ENCODE data around the gene USE1.

The USE1 gene

DNA sequence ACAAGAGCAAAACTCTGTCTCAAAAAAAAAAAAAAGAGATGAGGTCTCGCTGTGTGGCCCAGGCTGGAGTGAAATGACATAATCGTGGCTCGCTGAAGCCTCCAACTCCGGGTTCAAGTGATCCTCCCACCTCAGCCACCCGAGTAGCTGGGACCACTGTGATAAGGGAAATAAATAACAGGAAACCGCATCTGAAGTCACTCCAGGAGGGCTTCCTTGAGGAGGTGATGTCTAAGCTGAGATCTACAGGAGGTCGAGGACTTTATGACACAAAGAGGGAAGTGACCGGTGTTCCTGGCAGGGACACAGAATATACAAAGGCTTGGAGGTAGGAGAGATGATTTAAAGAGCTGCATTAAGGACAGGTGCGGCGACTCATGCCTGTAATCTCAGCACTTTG lies 39.5 kb downstream of the USE1 start:
- Histone ChIP-seq H3K14ac (ENCODE audit: low read length) (peak overlapping the region; percentile 37), H3K79me2 (ENCODE audit: control insufficient read depth, insufficient read depth, low read length, poor library complexity) (peaks cover 2% of the 10 kb centered on the region), H3K27me3 (ENCODE audit: insufficient read depth, low read length) (no peaks in the 10 kb centered on the region), H2BK5ac (ENCODE audit: low read depth, low read length, poor library complexity) (no peak overlapping the region), H3K27ac (ENCODE audit: low read depth, low read length) (no peak overlapping the region), H3K36me3 (ENCODE audit: control insufficient read depth in 1 of 2, insufficient read depth in 2 of 2, low read length in 2 of 2) (peaks cover 8 to 9% of the 10 kb centered on the region in 2 experiments), H4K91ac (ENCODE audit: low read depth, low read length) (no peak overlapping the region), H2AK5ac (ENCODE audit: low read length) (peak overlapping the region; percentile 64), H3K23ac (ENCODE audit: low read length) (no peak overlapping the region), H2BK120ac (ENCODE audit: insufficient read depth, low read length, poor library complexity) (peak overlapping the region; percentile 20), H3K4me1 (ENCODE audit: control insufficient read depth in 1 of 2, insufficient read depth in 2 of 2, low read length in 2 of 2) (peaks cover 7 to 15% of the 10 kb centered on the region in 2 experiments), H3K4ac (ENCODE audit: low read depth, low read length) (no peak overlapping the region), H2BK12ac (ENCODE audit: low read length) (peak overlapping the region; percentile 71), H3K4me2 (ENCODE audit: low read length) (no peak overlapping the region), H3K9ac (ENCODE audit: low read length) (no peak overlapping the region), H4K12ac (ENCODE audit: low read depth, low read length) (no peak overlapping the region), H3K79me1 (ENCODE audit: low read length) (peaks cover 14% of the 10 kb centered on the region), H4K8ac (ENCODE audit: low read depth, low read length) (no peak overlapping the region), H3K9me3 (ENCODE audit: insufficient read depth, low read depth, low read length) (peaks cover 7% of the 10 kb centered on the region), H3K4me3 (ENCODE audit: low read depth, low read length) (no peak overlapping the region), H3K18ac (ENCODE audit: low read length) (no peak overlapping the region), H2AFZ (ENCODE audit: insufficient read depth, low read length, poor library complexity) (no peak overlapping the region)
- DNase-seq: no peak
- WGBS (ENCODE audit: extremely low coverage, insufficient coverage, insufficient read length): no CpG with 5 or more reads among the region's 10 CpGs

DNA sequence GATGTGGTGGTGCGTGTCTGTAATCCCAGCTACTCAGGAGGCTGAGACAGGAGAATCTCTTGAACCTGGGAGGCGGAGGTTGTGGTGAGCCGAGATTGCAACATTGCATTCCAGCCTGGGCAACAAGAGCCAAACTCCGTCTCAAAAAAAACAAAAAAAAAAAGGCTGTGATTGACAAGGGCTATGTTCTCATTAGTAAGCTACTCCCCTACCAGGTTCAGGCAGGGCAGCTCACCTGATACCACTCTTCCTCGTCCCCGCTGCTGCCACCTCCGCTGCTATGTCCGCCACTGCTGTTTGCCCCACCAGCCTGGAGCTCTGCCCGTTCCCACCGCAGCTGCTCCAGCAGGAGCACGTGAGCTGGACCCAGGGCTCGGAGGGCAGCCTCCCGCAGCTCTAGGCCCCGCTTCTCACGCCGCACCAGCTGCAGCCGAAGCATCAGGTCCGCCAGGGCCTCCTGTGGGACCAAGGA lies 40.0 kb downstream of the USE1 start:
- Histone ChIP-seq H3K27ac (ENCODE audit: low read depth, low read length) (no peak overlapping the region), H3K36me3 (ENCODE audit: control insufficient read depth in 1 of 2, insufficient read depth in 2 of 2, low read length in 2 of 2) (peaks cover 8 to 11% of the 10 kb centered on the region in 2 experiments), H3K79me1 (ENCODE audit: low read length) (peaks cover 8% of the 10 kb centered on the region), H3K4ac (ENCODE audit: low read depth, low read length) (no peak overlapping the region), H3K4me3 (ENCODE audit: low read depth, low read length) (peak overlapping the region; percentile 5), H3K14ac (ENCODE audit: low read length) (peak overlapping the region; percentile 14), H3K4me1 (ENCODE audit: control insufficient read depth in 1 of 2, insufficient read depth in 2 of 2, low read length in 2 of 2) (peaks cover 2 to 10% of the 10 kb centered on the region in 2 experiments), H2BK5ac (ENCODE audit: low read depth, low read length, poor library complexity) (no peak overlapping the region), H4K8ac (ENCODE audit: low read depth, low read length) (peak overlapping the region; percentile 37), H2BK12ac (ENCODE audit: low read length) (peak overlapping the region; percentile 28), H4K12ac (ENCODE audit: low read depth, low read length) (no peak overlapping the region), H3K79me2 (ENCODE audit: control insufficient read depth, insufficient read depth, low read length, poor library complexity) (no peaks in the 10 kb centered on the region), H3K18ac (ENCODE audit: low read length) (peak overlapping the region; percentile 12), H3K23ac (ENCODE audit: low read length) (no peak overlapping the region), H2AK5ac (ENCODE audit: low read length) (peak overlapping the region; percentile 10), H3K9ac (ENCODE audit: low read length) (no peak overlapping the region), H2AFZ (ENCODE audit: insufficient read depth, low read length, poor library complexity) (peak overlapping the region; percentile 12), H3K27me3 (ENCODE audit: insufficient read depth, low read length) (no peaks in the 10 kb centered on the region), H3K9me3 (ENCODE audit: insufficient read depth, low read depth, low read length) (peaks cover 9% of the 10 kb centered on the region), H2BK120ac (ENCODE audit: insufficient read depth, low read length, poor library complexity) (peak overlapping the region; percentile 20), H3K4me2 (ENCODE audit: low read length) (no peak overlapping the region), H4K91ac (ENCODE audit: low read depth, low read length) (peak overlapping the region; percentile 41)
- peak in 1 of 2 donors; percentile 43 for DNase-seq
- no CpG with 5 or more reads among the region's 18 CpGs for WGBS (ENCODE audit: extremely low coverage, insufficient coverage, insufficient read length)

DNA sequence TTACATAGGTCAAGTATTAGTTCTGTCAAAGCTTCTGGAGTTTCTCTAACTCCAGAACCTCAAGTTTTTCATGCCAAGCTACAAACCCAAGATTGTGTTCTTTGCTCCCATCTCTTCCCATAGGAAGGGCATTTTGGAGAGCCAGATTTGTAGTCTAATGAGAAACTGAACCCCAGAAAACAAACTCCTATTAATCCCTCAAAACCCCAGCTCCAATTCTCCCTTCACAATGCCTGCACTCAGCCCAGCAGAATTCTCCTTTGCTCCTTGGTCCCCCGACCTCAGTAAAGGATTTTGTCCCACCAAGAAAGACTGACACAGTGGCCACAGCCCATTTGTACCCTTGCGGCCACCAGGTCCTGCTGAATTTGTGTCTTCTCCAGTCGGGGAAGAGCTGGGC lies 41.0 kb downstream of the USE1 start:
- Histone ChIP-seq H2BK5ac (ENCODE audit: low read depth, low read length, poor library complexity) (no peak overlapping the region), H3K27me3 (ENCODE audit: insufficient read depth, low read length) (no peaks in the 10 kb centered on the region), H3K4me1 (ENCODE audit: control insufficient read depth in 1 of 2, insufficient read depth in 2 of 2, low read length in 2 of 2) (peaks cover 0 to 8% of the 10 kb centered on the region in 2 experiments), H3K9ac (ENCODE audit: low read length) (no peak overlapping the region), H4K8ac (ENCODE audit: low read depth, low read length) (no peak overlapping the region), H3K9me3 (ENCODE audit: insufficient read depth, low read depth, low read length) (peaks cover 9% of the 10 kb centered on the region), H3K23ac (ENCODE audit: low read length) (no peak overlapping the region), H3K14ac (ENCODE audit: low read length) (no peak overlapping the region), H3K4me3 (ENCODE audit: low read depth, low read length) (no peak overlapping the region), H2AFZ (ENCODE audit: insufficient read depth, low read length, poor library complexity) (no peak overlapping the region), H2BK12ac (ENCODE audit: low read length) (no peak overlapping the region), H3K4ac (ENCODE audit: low read depth, low read length) (no peak overlapping the region), H3K79me2 (ENCODE audit: control insufficient read depth, insufficient read depth, low read length, poor library complexity) (no peaks in the 10 kb centered on the region), H3K18ac (ENCODE audit: low read length) (no peak overlapping the region), H3K36me3 (ENCODE audit: control insufficient read depth in 1 of 2, insufficient read depth in 2 of 2, low read length in 2 of 2) (peaks cover 8 to 11% of the 10 kb centered on the region in 2 experiments), H3K27ac (ENCODE audit: low read depth, low read length) (no peak overlapping the region), H3K4me2 (ENCODE audit: low read length) (no peak overlapping the region), H3K79me1 (ENCODE audit: low read length) (peaks cover 5% of the 10 kb centered on the region), H2BK120ac (ENCODE audit: insufficient read depth, low read length, poor library complexity) (no peak overlapping the region), H2AK5ac (ENCODE audit: low read length) (no peak overlapping the region), H4K12ac (ENCODE audit: low read depth, low read length) (no peak overlapping the region), H4K91ac (ENCODE audit: low read depth, low read length) (peak overlapping the region; percentile 4)
- DNase-seq: no peak
- no CpG with 5 or more reads among the region's 3 CpGs for WGBS (ENCODE audit: extremely low coverage, insufficient coverage, insufficient read length)

DNA sequence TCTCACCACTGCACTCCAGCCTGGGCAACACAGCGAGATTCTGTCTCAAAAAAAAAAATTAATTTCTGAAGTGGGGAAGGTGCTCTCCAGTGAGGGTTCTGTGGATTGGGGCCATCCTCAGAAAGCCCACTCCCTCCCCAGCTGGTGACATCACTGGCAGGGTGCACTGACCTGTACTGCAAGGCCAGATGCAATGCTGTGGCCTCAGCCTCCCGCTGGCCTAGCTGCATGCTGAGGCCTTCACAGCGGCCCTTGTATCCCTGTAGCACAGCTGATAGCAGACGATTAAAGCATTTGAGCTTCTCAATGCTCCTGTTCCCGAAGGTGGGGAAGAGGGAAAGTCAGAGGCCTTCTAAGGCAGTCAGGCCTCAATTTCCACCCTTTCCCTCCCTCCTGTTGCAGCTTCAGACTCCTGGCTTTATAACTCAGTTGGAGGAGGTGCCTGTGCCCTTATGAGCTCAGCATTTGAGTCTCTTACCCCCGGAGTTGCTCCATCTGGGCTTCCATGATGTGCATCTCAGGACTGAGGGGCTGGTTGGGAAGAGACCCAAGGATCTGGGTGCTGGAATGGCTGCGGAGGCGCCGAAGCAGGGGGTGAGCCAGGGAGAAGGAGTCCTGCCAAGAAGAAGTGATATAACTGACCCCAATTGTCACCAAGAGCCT lies 44.1 kb downstream of the USE1 start:
- peaks cover 8 to 11% of the 10 kb centered on the region in 2 experiments for H3K36me3 ChIP-seq (ENCODE audit: control insufficient read depth in 1 of 2, insufficient read depth in 2 of 2, low read length in 2 of 2)
- H4K12ac ChIP-seq (ENCODE audit: low read depth, low read length): no peak overlapping the region
- H3K79me1 ChIP-seq (ENCODE audit: low read length): peaks cover 12% of the 10 kb centered on the region
- no peak overlapping the region for H4K91ac ChIP-seq (ENCODE audit: low read depth, low read length)
- no peak overlapping the region for H3K27ac ChIP-seq (ENCODE audit: low read depth, low read length)
- H3K14ac ChIP-seq (ENCODE audit: low read length): no peak overlapping the region
- no peaks in the 10 kb centered on the region for H3K27me3 ChIP-seq (ENCODE audit: insufficient read depth, low read length)
- no peak overlapping the region for H2BK120ac ChIP-seq (ENCODE audit: insufficient read depth, low read length, poor library complexity)
- no peak overlapping the region for H3K9ac ChIP-seq (ENCODE audit: low read length)
- no peak overlapping the region for H2BK12ac ChIP-seq (ENCODE audit: low read length)
- no peak overlapping the region for H3K4me3 ChIP-seq (ENCODE audit: low read depth, low read length)
- H2AK5ac ChIP-seq (ENCODE audit: low read length): no peak overlapping the region
- H2BK5ac ChIP-seq (ENCODE audit: low read depth, low read length, poor library complexity): no peak overlapping the region
- no peaks in the 10 kb centered on the region for H3K79me2 ChIP-seq (ENCODE audit: control insufficient read depth, insufficient read depth, low read length, poor library complexity)
- no peak overlapping the region for H3K4ac ChIP-seq (ENCODE audit: low read depth, low read length)
- no peak for DNase-seq
- peaks cover 4 to 8% of the 10 kb centered on the region in 2 experiments for H3K4me1 ChIP-seq (ENCODE audit: control insufficient read depth in 1 of 2, insufficient read depth in 2 of 2, low read length in 2 of 2)
- H4K8ac ChIP-seq (ENCODE audit: low read depth, low read length): no peak overlapping the region
- no peak overlapping the region for H3K23ac ChIP-seq (ENCODE audit: low read length)
- H3K4me2 ChIP-seq (ENCODE audit: low read length): no peak overlapping the region
- no peak overlapping the region for H2AFZ ChIP-seq (ENCODE audit: insufficient read depth, low read length, poor library complexity)
- peaks cover 9% of the 10 kb centered on the region for H3K9me3 ChIP-seq (ENCODE audit: insufficient read depth, low read depth, low read length)
- WGBS (ENCODE audit: extremely low coverage, insufficient coverage, insufficient read length): no CpG with 5 or more reads among the region's 9 CpGs
- H3K18ac ChIP-seq (ENCODE audit: low read length): no peak overlapping the region

Measured in trophoblast cell (in vitro differentiated cells and primary cell).